IPS-15b (cell line): Measurements from ENCODE around the gene PCNT.
"Not testable (repeated sequence)": the region's sequence is repeated elsewhere in the genome, so short reads cannot be mapped to it uniquely, and the experiment has no call there.

Experiments used
- H3K27me3 ChIP-seq: one replicate; pipeline ENCODE4 v1.6.1; 2013; ENCODE audit warnings: low read length; ENCODE audit not compliant: control insufficient read depth, insufficient read depth
- H3K36me3 ChIP-seq: one replicate; pipeline ENCODE4 v1.6.1; 2013; ENCODE audit warnings: low read length; ENCODE audit not compliant: control insufficient read depth, insufficient read depth
- H3K4me1 ChIP-seq: one replicate; pipeline ENCODE4 v1.6.1; 2013; ENCODE audit warnings: mild to moderate bottlenecking, low read length; ENCODE audit not compliant: control insufficient read depth, insufficient read depth
- H3K4me3 ChIP-seq: one replicate; pipeline ENCODE4 v1.5.1; 2013; ENCODE audit warnings: low read depth, low read length
- H3K9ac ChIP-seq: one replicate; pipeline ENCODE4 v1.6.1; 2013; ENCODE audit warnings: low read depth, mild to moderate bottlenecking, low read length
- H3K9me3 ChIP-seq: one replicate; pipeline ENCODE4 v1.6.1; 2013; ENCODE audit warnings: mild to moderate bottlenecking, low read length; ENCODE audit not compliant: control insufficient read depth, insufficient read depth

The PCNT gene

DNA sequence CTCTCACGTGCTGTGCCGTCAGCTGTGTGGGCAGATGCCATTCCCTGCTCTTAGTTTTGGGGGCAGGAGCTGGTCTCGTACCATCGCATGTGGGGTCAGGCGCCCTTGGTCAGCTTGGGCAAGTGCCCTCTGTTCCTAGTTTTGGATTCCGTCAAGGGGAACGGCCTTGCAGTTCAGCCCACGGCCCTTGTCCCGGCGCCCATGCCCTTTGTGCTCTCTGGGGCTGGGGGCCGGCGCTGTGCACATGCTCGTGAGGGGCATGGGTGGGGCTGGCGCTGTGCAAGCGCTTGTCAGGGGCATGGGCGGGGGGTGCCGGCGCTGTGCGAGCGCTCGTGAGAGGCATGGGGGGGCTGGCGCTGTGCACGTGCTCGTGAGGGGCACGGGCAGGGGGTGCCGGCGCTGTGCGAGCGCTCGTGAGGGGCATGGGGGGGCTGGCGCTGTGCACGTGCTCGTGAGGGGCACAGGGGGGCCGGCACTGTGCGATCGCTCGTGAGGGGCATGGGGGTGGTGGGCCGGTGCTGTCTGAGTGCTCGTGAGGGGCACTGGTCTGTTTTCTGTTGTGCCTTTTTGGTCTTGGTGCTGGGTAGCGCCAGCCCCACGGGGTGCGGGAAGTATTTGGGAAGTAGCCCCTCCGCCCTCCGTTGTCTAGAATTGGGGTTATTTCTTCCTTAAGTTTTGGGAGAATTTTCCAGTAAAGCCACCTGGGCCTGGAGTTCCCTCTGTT, 105.2 kb downstream of the PCNT start:
- Histone ChIP-seq H3K9me3 (no peaks in the 10 kb centered on the region), H3K4me3 (no peak overlapping the region), H3K4me1 (no peaks in the 10 kb centered on the region), H3K9ac (no peak overlapping the region), H3K27me3 (no peaks in the 10 kb centered on the region), H3K36me3 (peaks cover 35% of the 10 kb centered on the region)

DNA sequence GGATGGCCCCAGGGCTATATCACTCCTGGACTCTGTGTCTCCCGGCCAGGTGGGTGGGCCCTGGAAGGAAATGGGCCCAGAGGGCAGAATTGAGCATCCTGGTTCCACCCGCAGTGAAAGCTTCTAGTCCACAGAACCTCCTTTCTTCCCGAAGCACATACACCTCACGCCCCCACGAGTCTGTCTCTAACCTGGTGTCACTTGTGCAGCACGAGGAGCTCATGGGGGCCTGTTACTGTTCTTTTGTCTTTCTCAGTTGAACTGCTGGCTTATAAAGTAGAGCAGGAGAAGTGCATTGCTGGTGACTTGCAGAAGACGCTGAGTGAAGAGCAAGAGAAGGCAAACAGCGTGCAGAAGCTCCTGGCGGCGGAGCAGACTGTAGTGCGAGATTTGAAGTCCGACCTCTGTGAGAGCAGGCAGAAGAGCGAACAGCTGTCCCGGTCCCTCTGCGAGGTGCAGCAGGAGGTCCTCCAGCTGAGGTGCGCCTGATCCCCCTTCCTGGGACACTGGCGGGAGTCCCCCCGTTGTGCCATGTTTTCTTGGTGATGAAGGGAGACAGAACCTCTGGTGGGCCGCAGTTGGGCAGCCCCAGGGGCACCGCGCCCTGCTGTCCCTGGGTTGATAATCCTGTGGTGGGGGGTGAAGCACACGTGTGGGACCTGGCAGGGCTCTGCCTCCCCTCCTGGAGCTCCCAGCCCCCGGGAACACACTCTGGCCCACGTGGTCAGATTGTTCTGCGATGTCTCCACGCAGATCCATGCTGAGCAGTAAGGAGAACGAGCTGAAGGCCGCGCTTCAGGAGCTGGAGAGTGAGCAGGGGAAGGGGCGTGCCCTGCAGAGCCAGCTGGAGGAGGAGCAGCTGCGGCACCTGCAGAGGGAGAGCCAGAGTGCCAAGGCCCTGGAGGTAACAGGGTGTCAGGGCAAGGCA, 106.1 kb downstream of the PCNT start:
- H3K36me3 ChIP-seq = peaks cover 41% of the 10 kb centered on the region
- H3K4me1 ChIP-seq = no peaks in the 10 kb centered on the region
- no peak overlapping the region for H3K9ac ChIP-seq
- no peak overlapping the region for H3K4me3 ChIP-seq
- H3K27me3 ChIP-seq = no peaks in the 10 kb centered on the region
- no peaks in the 10 kb centered on the region for H3K9me3 ChIP-seq

GRCh38 chr21:46431448-46431847, 107.5 kb downstream of the PCNT start:
- H3K4me3 ChIP-seq = no peak overlapping the region
- H3K27me3 ChIP-seq = no peaks in the 10 kb centered on the region
- no peak overlapping the region for H3K9ac ChIP-seq
- H3K9me3 ChIP-seq = no peaks in the 10 kb centered on the region
- peaks cover 46% of the 10 kb centered on the region for H3K36me3 ChIP-seq
- H3K4me1 ChIP-seq = no peaks in the 10 kb centered on the region

DNA sequence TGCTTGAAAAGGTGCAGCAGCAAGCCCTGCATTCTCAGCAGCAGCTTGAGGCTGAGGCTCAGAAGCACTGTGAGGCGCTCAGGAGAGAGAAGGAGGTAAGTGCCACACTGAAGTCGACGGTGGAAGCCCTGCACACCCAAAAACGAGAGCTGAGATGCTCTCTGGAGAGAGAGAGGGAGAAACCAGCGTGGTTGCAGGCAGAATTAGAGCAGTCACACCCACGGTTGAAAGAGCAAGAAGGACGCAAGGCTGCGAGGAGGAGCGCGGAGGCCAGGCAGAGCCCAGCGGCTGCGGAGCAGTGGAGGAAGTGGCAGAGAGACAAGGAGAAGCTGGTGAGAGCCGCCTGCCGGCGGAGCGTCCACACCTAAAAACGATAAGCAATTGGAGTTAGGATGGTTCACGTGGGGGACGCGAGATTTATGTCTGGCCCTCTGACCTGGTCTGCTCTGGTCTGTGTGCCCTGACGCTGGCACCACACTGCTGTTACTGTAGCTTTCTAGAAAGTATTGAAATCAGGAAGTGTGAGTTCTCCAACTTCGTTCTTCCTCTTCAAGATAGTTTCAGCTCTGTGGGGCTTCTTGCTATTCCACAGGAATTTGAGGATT, 108.0 kb downstream of the PCNT start:
- no peak overlapping the region for H3K9ac ChIP-seq
- H3K4me3 ChIP-seq = no peak overlapping the region
- H3K27me3 ChIP-seq = no peaks in the 10 kb centered on the region
- H3K9me3 ChIP-seq = no peaks in the 10 kb centered on the region
- H3K36me3 ChIP-seq = peaks cover 48% of the 10 kb centered on the region
- H3K4me1 ChIP-seq = no peaks in the 10 kb centered on the region

DNA sequence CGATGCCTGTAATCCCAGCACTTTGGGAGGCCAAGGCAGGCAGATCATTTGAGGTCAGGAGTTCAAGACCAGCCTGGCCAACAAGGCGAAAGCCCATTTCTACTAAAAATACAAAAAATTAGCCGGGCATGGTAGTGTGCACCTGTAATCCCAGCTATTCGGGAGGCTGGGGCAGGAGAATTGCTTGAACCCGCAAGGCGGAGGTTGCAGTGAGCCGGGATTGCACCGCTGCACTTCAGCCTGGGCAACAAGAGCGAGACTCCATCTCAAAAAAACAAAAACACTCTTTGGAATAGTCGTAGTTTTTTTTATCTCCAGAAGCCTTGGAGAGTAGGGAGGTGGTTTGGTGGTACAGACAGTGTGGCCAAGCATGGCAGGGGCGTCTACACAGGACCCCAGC, 109.2 kb downstream of the PCNT start:
- H3K36me3 ChIP-seq = peaks cover 47% of the 10 kb centered on the region
- H3K9me3 ChIP-seq, H3K4me1 ChIP-seq: not testable (repeated sequence)

GRCh38 chr21:46434322-46434958, 110.5 kb downstream of the PCNT start:
- Histone ChIP-seq H3K9me3 (no peaks in the 10 kb centered on the region), H3K9ac (no peak overlapping the region), H3K4me1 (no peaks in the 10 kb centered on the region), H3K4me3 (no peak overlapping the region), H3K36me3 (peaks cover 52% of the 10 kb centered on the region), H3K27me3 (no peaks in the 10 kb centered on the region)

More for the DNA sequence above, 109.2 kb downstream of the PCNT start:
- H3K4me3 ChIP-seq, H3K27me3 ChIP-seq, H3K9ac ChIP-seq: not testable (repeated sequence)

DNA sequence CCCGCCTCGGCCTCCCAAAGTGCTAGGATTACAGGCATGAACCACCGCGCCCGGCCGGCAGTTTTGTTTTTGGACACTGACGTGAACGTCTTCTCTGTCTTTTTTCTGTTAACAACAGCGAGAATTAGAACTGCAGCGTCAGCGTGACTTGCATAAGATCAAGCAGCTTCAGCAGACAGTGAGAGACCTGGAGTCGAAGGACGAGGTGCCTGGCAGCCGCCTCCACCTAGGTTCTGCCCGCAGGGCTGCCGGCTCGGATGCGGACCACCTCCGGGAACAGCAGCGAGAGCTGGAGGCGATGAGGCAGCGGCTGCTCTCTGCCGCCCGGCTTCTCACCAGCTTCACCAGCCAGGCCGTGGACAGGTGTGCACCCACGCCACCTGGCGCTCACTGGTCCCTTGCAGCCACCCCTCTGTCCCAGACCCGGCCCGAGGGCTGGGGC, 111.9 kb downstream of the PCNT start:
- Histone ChIP-seq H3K4me1 (no peaks in the 10 kb centered on the region), H3K9ac (no peak overlapping the region), H3K4me3 (no peak overlapping the region), H3K9me3 (no peaks in the 10 kb centered on the region), H3K36me3 (peaks cover 53% of the 10 kb centered on the region), H3K27me3 (no peaks in the 10 kb centered on the region)

DNA sequence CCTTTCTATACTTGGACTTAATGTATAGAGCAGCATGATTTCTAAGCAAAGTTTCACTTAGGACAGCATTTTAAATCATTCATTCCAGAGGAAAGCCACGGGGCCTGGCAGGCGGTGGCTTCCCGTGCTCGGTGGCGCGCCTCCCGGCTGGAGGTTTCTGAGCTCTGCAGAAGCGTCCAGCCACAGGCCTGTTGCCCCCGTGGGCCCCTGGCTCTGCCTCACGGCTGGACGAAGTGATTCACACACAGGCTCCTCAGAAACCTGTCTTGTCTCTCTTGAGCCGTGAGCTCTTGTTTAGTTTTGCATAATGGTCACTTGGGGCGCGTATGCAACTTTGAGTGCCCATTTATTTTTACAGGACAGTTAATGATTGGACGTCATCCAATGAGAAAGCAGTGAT, 112.7 kb downstream of the PCNT start:
- H3K9ac ChIP-seq = no peak overlapping the region
- no peaks in the 10 kb centered on the region for H3K4me1 ChIP-seq
- peaks cover 52% of the 10 kb centered on the region for H3K36me3 ChIP-seq
- no peaks in the 10 kb centered on the region for H3K27me3 ChIP-seq
- H3K9me3 ChIP-seq = no peaks in the 10 kb centered on the region
- H3K4me3 ChIP-seq = no peak overlapping the region

GRCh38 chr21:46437096-46437498, 113.1 kb downstream of the PCNT start:
- Histone ChIP-seq H3K9me3 (no peaks in the 10 kb centered on the region), H3K36me3 (peaks cover 52% of the 10 kb centered on the region), H3K27me3 (no peaks in the 10 kb centered on the region), H3K9ac (no peak overlapping the region), H3K4me1 (no peaks in the 10 kb centered on the region), H3K4me3 (no peak overlapping the region)

GRCh38 chr21:46437511-46437910, 113.6 kb downstream of the PCNT start:
- Histone ChIP-seq H3K9ac (no peak overlapping the region), H3K27me3 (no peaks in the 10 kb centered on the region), H3K4me3 (no peak overlapping the region), H3K36me3 (peaks cover 53% of the 10 kb centered on the region), H3K4me1 (no peaks in the 10 kb centered on the region), H3K9me3 (no peaks in the 10 kb centered on the region)

DNA sequence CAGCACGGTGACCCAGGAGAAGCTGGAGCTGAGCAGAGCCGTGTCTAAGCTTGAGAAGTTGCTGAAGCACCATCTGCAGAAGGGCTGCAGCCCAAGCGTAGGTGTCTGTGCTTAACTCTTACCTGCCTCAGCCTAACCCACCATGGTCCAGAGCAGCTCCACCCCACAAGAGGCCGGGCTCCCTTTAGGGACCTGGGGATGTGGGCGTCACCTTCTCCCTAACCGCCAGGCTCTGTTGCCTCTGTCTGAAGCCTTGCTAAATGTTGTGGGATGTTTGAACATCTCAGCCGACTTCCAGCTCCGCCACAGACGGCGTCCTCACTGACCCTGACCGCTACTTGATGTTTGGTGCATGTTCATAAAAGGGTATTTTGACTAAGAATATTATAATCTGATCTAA, 114.3 kb downstream of the PCNT start:
- no peak overlapping the region for H3K9ac ChIP-seq
- no peak overlapping the region for H3K4me3 ChIP-seq
- H3K36me3 ChIP-seq = peaks cover 53% of the 10 kb centered on the region
- no peaks in the 10 kb centered on the region for H3K4me1 ChIP-seq
- H3K9me3 ChIP-seq = no peaks in the 10 kb centered on the region
- no peaks in the 10 kb centered on the region for H3K27me3 ChIP-seq
